Stimulated activated CD4-positive, alpha-beta T cell treated with anti-CD3 and anti-CD28 coated beads, TNF-alpha, amount 100 ng/mL, for 4 hours (primary cell): ENCODE results near the gene HDAC4.

Experiments used
- DNase-seq, 3 experiments: peaks; one replicate each; pipeline ENCODE4 v3.0.0-alpha.2; 2020; ENCODE audit warnings: low read depth in 3 of 3

Gene HDAC4

DNA sequence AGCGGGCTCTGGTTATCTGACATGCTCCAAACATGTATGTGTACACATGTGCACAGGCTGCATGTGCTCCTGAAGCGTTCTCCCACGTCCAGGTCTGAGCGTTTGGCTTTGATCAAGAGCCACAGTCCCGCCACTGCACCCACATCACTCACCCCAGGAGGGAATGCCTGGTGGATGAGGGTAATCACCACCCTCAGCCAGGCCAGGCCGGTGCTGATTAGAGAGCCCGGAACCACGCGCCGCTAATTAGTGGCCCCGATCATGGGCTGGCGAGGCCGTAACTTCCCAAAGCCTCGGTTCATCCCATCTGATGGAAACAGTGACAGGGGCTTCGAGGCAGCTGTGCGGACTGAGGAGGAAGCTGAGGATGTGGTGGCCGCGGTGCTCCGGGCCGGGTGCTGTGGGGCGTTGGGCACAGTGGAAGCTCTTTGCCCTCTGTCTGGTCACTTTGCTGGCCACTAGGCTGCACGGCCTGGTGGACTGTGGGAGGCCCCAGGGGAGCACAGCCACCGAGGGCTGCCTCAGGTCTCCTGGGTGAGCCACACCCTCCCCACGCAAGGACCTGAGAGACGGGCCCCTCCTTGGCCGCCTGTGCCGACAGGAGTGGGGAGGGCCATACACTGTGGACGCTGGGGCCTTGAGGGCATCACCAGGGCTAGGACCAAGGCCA lies 333.5 kb downstream of the HDAC4 start:
- DNase-seq, result no peak

DNA sequence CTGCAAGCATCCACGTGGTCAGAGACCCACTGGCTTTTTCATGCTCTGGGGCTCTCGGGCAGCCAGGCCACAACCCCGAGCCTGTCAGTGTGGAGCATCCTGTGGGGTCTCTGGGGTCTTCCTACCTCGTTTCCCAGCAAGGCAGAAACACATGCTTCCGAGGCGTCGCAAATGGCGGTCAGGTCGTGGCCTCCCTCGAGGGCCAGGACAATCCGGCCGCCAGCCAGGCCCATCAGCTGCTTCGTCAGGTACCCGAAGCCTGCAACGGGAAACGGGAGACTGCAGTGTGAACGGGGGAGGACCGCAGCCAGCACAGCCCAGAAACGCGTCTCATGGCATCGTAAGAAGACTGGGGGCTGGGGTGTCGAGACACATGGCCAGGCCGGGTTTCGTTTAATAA lies 334.2 kb downstream of the HDAC4 start:
- DNase-seq, result no peak

DNA sequence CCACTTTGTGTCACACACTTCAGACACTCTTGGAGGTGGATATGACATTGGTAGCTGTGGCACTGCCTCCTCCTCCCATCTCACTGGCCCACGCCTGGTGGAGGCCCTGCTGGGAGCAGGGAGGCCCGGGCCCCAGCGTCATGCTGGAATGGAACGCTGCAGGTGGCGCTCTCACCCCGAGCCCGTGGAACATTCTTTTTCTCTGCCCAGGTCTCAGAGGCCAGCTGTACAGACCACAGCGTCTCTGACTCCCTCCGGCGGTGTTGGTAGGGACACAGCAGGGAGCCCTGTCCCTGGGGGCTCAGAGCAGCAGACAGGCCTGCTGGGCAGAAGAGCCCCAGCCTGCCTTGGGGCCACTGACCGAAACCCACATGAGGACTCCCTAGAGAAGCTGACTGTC lies 334.9 kb downstream of the HDAC4 start:
- DNase-seq, result no peak

DNA sequence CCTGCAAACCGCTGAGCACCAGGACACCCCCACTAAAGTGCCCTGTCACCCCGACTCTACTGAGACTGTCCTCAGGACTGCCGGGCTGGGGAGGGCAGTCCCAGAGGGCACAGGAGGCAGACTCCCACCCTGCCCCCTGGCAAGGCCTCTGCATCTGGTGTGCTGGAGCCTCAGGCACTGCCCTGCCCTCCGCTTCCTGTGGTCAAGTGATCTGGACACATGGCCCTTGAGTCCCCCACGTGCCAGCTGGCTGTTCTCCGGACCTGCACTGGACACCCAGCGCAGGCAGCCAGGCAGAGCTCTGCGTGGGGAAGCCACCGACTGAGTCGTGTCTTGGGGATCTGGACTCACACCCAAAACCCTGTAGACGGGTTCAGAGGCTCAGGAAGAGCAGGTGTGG lies 335.3 kb downstream of the HDAC4 start:
- DNase-seq, result no peak

DNA sequence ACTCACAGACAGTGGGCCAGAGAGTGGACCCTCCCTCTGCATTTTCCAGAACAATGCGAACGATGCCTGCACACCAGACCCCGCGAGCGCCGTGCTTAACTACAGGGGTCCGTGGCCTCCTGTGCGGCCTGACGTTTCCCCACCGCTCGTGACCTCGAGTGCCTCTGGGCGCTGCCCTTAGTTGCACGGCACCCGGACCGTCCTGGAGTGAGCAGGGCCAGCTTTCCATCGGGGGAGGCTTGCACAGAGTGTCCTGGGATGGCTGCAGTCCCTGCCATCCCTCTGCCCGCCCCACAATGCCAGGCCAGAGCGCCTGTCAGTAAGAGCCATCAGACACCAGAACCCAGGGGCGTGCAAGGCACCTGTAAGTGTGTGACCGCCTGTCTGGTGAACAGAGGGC lies 335.9 kb downstream of the HDAC4 start:
- no peak for DNase-seq

DNA sequence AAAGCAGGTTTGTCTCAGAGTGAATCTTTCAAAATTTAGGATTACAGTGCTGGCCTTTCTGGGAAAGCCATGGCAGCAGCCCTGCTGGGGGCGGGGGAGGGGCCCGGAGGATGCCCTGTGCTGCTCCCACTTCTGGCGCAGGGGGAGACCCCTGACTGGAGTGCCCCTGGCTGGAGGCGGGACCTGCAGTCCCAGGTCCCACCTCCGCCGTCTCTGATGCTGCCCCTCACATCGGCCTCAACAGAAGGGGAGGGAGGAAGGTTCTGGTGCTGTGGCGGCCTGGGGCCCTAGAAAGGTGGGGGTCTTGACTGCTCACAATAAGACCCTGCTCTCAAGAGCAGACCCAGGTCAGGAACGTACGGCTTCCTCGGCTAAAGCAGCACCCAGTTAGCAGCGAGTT lies 336.6 kb downstream of the HDAC4 start:
- no peak for DNase-seq

DNA sequence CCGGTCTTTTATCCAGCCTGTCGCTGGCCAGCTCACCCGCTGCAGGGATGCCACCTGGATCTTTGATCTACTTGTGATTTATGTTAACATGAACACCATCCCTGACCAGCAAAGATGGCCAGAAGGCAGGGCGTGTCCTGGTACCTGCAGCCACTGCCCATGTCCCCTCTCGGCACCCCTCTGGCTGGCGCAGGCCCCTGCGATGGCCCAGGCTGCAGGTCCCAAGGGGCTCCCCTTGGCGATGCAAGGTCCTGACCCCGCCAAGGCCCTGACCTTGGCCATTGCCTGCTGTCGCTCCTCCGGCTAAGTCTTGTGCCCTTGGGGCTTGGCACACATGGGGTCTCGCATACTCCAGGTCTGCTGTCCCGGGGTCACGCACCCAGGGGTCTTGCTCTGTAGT lies 338.1 kb downstream of the HDAC4 start:
- DNase-seq, result no peak

DNA sequence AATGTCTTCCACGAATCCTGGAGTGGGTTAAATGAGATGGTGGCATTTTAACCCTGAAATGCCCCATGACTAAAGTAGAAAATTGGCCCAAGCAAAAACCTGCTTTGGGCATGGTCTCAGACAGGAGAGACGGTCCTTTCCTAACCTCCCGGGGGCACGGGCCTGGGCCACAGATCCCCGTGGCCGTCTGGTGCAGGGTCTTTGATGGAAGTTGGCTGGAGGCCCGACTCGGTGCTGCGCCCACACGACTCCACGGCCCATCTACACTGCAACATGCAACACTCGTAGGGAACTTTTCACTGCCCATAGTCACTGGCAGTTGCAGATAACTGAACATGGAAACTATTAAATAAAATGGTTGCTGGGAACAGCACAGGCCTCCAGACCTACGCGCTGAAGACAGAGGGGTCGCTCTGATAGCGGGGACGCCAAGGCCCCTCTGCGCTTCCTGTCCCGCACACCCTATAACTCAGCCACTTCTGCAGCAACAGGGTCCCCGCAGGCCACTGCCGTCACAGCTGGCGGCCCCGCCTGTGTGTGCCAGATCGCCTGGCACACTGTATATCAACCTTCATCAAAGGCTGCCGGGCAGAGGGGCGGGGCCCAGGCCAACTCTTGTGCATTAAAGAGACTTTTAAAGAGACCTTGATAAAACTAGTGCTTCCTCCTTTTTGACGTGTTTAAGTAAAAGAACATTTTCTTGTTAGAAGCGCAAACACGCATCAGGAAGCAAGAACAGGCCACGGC lies 338.8 kb downstream of the HDAC4 start:
- DNase-seq, result no peak

DNA sequence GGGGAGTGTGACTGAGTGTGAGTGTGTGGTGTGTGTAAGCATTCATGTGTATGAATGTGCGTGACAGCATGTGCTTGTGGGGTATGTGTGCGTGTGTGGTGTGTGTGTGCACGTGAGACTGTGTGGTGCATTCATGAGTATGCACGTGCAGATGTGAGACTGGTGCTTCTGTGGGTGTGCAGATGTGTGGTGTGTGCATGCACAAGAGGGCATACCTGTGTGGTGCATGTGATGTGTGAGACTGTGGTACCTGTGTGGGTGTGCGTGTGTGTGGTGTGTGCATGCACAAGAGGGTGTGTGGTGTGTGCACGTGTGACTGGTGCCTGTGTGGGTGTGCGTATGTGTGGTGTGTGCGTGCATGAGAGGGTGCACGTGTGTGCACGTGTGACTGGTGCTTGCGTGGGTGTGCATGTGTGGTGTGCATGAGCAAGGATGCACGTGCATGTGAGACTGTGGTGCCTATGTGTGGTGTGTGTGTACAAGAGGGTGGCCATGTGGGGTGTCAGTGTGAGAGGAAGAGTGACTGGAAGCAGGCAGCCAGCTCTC lies 339.6 kb downstream of the HDAC4 start:
- no peak for DNase-seq

DNA sequence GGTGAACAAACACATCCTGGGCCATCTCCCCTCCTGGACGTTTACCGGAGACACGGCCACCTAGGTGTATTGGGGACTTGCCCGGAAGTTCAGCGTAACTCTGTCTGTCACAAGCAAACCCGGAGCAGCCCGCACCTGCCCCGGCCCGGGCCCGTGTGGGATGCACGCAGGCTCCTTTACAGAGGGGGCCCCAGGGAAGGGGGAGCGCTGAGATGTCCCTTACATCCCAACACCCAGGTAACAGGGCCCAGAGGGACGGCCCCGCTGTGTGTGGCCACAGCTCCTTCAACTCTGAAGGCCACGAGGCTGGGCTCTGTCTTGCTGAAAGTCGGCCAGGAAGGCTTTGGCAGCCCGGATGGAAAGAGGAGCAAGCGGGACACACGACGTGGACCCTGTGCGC lies 340.1 kb downstream of the HDAC4 start:
- DNase-seq, result no peak

DNA sequence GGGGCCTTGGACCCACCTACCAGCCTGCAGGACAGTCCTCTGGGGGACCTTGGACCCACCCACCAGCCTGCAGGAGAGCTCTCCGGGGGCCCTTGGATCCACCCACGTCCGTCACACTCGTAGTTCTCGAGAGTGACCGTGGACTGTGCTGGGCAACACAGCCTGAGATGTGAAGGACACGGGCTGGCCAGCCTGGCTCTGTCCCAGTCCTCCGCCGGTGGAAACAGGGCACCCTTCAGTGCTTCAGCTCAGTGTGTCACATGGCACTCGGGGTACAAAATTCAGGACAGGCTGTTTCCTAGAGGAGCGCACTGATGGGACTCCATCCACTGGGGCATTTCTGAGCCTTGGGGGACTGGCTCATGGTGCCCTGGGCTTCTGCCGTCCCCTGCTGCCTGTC lies 341.0 kb downstream of the HDAC4 start:
- no peak for DNase-seq

DNA sequence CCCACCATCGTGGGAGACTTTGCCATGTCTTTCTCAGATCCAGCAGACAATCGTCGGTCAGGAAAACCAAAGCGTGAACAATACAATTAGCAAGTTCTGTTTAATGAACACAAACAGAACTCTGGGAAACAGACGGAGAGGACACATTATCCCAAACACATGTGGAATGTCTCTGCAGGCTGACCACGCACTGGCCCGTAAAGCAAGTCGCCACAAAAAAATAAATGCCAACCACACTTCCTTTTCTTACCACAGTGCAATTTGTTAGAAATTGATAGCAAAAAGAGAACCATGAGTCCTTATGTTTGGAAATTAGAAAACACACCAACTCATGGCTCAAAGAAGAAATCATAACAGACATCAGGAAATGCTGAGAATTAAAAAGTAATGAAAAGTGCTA lies 342.1 kb downstream of the HDAC4 start:
- no peak for DNase-seq

DNA sequence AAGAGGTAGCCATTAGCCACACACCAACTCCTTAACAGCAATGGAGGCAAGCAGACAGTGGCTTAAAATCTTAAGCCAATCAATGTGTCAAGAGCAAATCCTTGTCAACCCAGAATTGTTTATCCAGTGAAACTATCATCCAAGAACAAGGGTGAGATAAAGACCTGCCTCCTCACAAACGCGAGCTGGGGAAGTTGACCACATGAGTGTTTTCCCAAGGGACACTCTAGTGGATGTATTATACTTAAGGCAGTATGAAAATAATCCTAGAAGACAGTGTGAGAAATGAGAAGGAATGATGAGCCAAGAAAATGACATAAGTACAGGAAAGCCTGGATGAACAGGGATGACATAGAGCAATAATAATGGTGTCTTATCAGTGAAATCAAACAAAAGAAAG lies 343.3 kb downstream of the HDAC4 start:
- DNase-seq, result no peak

DNA sequence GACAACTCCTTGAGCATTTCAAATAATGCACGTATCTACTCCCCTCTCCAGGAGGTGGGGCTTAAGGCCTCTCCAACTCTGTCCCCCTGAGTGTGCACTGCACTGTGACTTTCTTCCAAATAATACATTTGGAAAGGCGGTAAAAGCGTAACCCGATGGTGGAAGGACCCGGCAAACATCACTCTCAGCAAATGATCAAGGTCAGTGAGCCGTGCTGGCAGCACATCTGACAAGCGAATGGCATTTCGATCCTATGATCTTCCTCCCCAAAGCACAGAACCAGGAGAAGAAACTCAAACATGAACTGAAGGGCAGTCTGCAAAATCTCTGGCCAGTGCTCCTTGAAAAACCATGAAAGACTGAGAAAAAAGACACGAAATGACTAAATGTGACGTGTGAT lies 344.2 kb downstream of the HDAC4 start:
- no peak for DNase-seq

DNA sequence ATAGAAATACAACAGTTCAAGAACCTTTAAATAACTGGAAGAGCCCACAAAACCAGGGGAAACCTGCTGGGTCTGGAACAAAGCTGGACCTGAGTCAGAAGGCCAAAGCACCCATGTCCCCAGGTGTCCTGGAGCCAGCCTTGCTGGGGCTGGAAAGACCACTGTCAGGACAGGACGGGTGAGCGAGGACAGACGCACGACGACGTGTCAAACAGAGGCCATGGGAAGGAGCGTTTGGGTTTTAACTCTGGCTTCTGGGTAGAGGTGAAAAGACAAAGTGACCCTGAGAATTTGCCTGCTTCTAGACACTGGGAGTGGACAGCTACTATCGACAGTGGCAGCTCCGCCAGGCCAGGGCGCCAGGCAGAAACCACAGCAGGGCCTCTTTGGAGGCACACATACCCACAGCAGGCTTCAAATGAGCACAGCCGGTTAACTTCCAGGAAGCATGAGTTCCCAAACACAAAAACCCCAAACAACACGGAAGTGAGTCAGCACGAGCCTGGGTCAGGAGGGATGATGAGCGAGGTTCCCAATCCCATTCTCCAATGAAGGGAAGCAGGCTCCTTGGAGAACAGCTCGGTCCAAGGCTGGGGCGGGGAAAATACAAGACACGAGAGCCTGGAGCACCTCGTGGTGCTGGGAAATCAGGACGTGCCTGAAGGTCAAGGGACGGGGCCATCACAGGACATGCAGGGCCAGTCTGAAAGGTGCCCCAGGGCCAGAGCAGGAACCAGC lies 344.9 kb downstream of the HDAC4 start:
- DNase-seq, result no peak

DNA sequence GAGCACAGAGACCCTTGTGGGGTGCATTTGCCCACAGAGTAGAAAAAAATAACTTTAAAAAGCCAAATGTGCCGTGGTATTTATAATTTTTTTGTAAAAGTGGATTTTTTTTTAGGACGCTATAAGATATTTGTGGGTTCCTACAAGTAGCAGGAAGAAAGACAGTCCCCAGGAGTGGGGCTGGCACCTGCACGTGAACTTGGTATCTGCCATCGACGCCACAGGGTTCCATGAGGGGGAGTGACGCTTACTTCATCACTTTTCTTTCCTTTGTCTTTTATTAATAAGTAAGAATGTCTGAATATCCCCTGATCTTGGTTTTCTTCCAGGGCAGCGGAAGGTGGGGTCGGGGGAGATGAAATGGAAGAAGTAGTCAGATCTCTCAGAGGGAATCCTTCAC lies 345.9 kb downstream of the HDAC4 start:
- no peak for DNase-seq

DNA sequence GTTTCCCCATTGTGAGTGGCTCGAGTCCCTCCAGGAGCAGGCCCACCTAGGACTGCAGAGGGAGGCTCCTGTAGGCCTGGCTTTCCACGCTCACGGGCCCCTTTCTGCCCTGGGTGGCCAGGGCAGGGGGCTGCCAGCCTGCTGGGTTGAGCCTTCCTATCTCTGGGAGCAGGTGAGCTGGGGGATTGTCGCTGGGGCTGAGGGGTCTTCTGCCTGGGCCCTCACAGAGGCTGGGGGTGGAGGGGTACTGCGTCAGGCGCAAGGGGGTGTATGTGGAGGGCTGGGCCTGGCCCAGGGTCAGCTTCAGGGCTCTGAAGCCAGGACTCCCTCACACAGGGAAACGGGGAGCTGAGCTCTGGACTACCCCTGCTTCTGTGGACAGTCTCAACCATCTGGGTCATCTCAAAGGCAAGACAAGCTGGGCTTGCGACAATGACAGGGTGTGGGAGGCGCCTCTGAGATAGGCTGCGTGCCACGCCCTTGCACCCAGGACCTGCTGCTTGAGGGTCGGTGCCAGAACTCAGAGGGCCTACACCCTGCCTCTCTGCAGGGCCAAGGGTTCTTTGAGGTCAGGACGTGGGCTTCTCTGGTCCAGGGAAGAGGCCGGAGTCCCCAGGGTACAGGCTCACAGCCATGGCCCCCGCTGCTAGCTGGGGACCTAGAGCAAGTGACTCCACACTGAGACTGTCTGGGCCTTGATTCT lies 346.9 kb downstream of the HDAC4 start:
- DNase-seq, result no peak

DNA sequence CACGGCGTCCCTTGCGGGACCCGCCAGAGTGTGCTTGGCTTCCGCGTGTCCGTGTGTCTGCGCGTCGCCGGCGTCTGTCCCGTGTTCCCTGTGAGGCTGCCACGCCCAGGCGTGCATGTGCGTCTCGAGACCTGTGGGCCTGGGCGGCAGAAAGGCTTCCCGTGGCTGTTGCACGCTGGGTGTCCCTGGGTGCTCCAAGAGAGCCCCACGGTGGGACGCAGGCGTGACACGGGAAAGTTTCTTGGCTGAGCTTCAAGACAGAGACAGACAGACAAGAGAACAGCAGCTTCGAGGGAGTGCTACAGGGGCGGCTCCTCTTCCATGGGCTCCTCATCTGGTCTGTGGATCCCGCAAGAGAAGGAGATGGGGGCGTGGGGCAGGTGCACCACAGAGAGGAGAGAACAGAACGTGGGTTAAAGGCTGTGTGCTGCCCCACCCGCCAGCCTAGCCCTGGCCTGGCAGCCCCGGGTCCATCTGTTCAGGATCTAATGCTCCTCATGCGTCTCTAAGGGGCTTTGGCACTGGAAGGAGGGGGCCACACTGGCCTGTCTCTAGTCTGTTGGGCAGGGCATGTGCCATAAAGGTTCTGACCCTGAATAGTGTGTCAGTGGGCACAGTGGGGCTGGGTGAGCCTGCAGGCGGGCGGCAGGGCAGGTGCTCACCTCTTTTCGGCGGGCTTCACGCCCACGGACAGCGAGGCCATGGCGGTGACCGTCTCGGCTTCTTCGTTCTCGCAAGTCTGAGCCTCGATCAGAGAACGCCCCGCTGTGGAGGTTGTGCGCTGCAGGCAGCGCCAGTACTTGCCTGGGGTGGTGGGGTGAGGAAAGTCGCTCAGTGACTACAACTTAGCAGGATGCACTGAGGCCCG lies 347.8 kb downstream of the HDAC4 start:
- no peak for DNase-seq

DNA sequence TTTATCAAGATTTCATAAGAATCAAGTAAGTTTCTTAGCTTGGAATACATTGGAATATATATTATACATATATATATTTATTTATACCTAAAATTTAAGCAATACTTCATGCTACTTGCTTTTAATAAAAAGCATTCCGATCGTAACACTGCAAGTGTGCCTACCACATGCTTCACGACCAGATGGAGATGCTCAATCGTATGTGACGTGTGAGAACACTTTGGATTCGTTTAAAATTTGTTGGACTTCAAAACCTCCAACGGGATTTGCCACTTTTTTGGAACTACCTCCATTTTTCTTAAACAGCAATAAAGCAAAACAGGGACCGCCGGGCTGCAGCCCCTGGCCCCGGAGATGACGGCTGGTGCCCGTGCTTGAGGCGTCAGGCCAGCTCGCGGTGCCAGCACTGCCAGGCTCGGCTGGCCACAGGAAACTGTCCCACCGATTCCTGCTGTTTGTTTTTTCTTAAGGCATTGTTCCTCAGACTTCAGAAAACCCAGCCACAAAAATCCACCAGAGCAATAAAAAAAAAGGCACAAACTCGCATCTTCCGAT lies 348.9 kb downstream of the HDAC4 start:
- no peak for DNase-seq

DNA sequence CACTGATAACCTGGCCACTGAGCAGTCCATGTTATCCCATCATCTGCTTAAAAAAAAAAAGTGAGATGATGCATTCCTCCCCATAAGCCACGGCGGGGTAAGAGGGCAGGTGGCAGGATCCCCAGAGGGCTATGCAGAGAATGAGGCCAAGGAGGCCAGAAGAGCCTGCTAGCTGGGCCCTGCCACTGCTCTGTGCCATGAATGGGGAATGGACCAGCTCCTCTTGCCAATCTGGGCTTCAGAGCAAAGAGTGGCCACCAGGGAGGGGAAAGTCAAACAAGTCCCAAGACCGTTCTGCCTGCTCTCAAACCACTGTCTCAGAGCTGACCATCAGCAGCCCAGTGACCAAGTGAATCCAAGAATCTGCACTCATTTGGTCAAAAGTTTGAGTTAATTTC lies 350.6 kb downstream of the HDAC4 start:
- no peak for DNase-seq
